Thoracic aorta (tissue), 2 donors: ENCODE measurements around the gene NRG2. TPM values are rescaled to one million over a fixed set of nuclear protein-coding genes. Genes with fewer than 3 reads are reported as not detected.
A peak's percentile ranks its signal among the peaks of the same experiment; 100 is the strongest.

Experiments
- ATAC-seq: fragments of 150-250 bp; one replicate; pipeline ENCODE4 v1.8.0; 2017; ENCODE audit warnings: low read depth; ENCODE audit not compliant: insufficient number of reproducible peaks, low FRiP score
- DNase-seq: peaks from one replicate; pipeline ENCODE4 v3.0.0-alpha.2; 2020; ENCODE audit warnings: low spot score
- H3K27ac ChIP-seq, 2 donors: fragments of 200-600 bp; sonication (generic); 1 replicate in 1 of 2; 2 replicates in 1 of 2; pipeline ENCODE4 v1.5.1; 2016; ENCODE audit warnings: mild to moderate bottlenecking in 2 of 2, moderate library complexity in 2 of 2
- H3K27me3 ChIP-seq: fragments of 200-600 bp; sonication (generic); replicated peaks from 2 replicates; pipeline ENCODE4 v1.6.0; 2016; ENCODE audit warnings: mild to moderate bottlenecking; ENCODE audit not compliant: insufficient read depth
- H3K36me3 ChIP-seq: fragments of 200-600 bp; sonication (generic); one replicate; pipeline ENCODE4 v1.5.1; 2016
- H3K4me1 ChIP-seq, 2 donors: fragments of 200-600 bp; sonication (generic); 1 replicate in 1 of 2; 2 replicates in 1 of 2; pipeline versions ENCODE4 v1.5.1 to v1.6.0; 2016; ENCODE audit warnings: low read depth in 2 of 2, mild to moderate bottlenecking in 1 of 2; ENCODE audit not compliant: control insufficient read depth in 1 of 2
- H3K4me3 ChIP-seq: fragments of 200-600 bp; sonication (generic); 2 replicates; pipeline ENCODE4 v1.5.1; 2016; ENCODE audit warnings: mild to moderate bottlenecking
- H3K9me3 ChIP-seq: fragments of 200-600 bp; sonication (generic); 2 replicates; pipeline ENCODE4 v1.5.1; 2016
- CTCF ChIP-seq: fragments of 200-600 bp; sonication (generic); IDR thresholded peaks from one replicate; pipeline ENCODE4 v1.5.1; 2019; ENCODE audit warnings: antibody characterized with exemption
- total RNA-seq, 2 donors: library from RNA; depleted of rRNA; stranded (reverse); fragments of >200 nt; gene quantifications; one replicate each; pipeline versions ENCODE4 v1.1.0 to v1.2.3, GENCODE V29; 2016

NRG2 gene
- 1 to 10 TPM; 2.3 to 6.9 TPM for total RNA-seq

GRCh38 chr5:140042643-140043507 lies at the start of gene NRG2:
Gene NRG2, minus strand, starts transcription at chr5:140043299.
- no peak for ATAC-seq
- H3K4me3 ChIP-seq, result peak within 1 kb of the TSS; percentile 86

GRCh38 chr5:140090251-140090650 lies 47.2 kb upstream of the NRG2 start:
- Histone ChIP-seq H3K9me3 (peaks cover 6% of the 10 kb centered on the region), H3K27me3 (no peaks in the 10 kb centered on the region), H3K27ac (no peak overlapping the region), H3K4me1 (no peaks in the 10 kb centered on the region), H3K4me3 (no peak overlapping the region), H3K36me3 (no peaks in the 10 kb centered on the region)
- no peak for TF ChIP-seq CTCF
- DNase-seq (no peak), ATAC-seq (no peak)

More at GRCh38 chr5:140042643-140043507, at the start of gene NRG2:
- H3K27me3 ChIP-seq, result no peaks in the 10 kb centered on the region
- peak; percentile 76 for TF ChIP-seq CTCF
- no peak for DNase-seq
- H3K4me1 ChIP-seq, result peaks cover 17 to 44% of the 10 kb centered on the region in 2 donors
- H3K36me3 ChIP-seq, result no peaks in the 10 kb centered on the region
- no peaks in the 10 kb centered on the region for H3K9me3 ChIP-seq
- peak within 1 kb of the TSS; percentile 50 to 53 for H3K27ac ChIP-seq

- Histone ChIP-seq H3K27me3 (no peaks in the 10 kb centered on the region), H3K36me3 (no peaks in the 10 kb centered on the region), H3K27ac (no peak overlapping the region), H3K4me3 (peak overlapping the region; percentile 14), H3K4me1 (peaks cover 0 to 7% of the 10 kb centered on the region in 2 donors), H3K9me3 (no peaks in the 10 kb centered on the region)
- ATAC-seq, result no peak
- DNase-seq, result no peak
- no peak for TF ChIP-seq CTCF
Observed at GRCh38 chr5:140084541-140084940, 41.4 kb upstream of the NRG2 start.

GRCh38 chr5:140083650-140084049 lies 40.6 kb upstream of the NRG2 start:
- Histone ChIP-seq H3K27me3 (no peaks in the 10 kb centered on the region), H3K4me1 (peaks cover 0 to 7% of the 10 kb centered on the region in 2 donors), H3K4me3 (no peak overlapping the region), H3K36me3 (no peaks in the 10 kb centered on the region), H3K27ac (no peak overlapping the region), H3K9me3 (no peaks in the 10 kb centered on the region)
- no peak for DNase-seq
- no peak for TF ChIP-seq CTCF
- no peak for ATAC-seq

GRCh38 chr5:140083120-140083519 lies 40.0 kb upstream of the NRG2 start:
- peaks cover 0 to 7% of the 10 kb centered on the region in 2 donors for H3K4me1 ChIP-seq
- no peaks in the 10 kb centered on the region for H3K9me3 ChIP-seq
- no peaks in the 10 kb centered on the region for H3K27me3 ChIP-seq
- no peak for DNase-seq
- H3K27ac ChIP-seq, result no peak overlapping the region
- H3K4me3 ChIP-seq, result no peak overlapping the region
- no peak for TF ChIP-seq CTCF
- H3K36me3 ChIP-seq, result no peaks in the 10 kb centered on the region
- no peak for ATAC-seq
